ENCODE measurements around the gene UVRAG. TPM values are rescaled to one million over a fixed set of nuclear protein-coding genes. Genes with fewer than 3 reads are reported as not detected.

Gene UVRAG
- total and polyA plus RNA-seq, 2 of the 13 experiments (the other 11 are each of a cell fraction or from before 2014, with no cell fraction given) = 9.7 to 17.3 TPM

GRCh38 chr11:75802913-75803820 lies 11.8 kb upstream of the UVRAG start (continued):
- TF ChIP-seq ZNF580 (CRISPR knock-in tag; IDR thresholded peaks at IDR 0.05; ENCODE audit: borderline replicate concordance, low read depth) = 0 out of 2 replicates have a peak, but pooled peaks have one; percentile 34
- TF ChIP-seq HNF1B (CRISPR knock-in tag; IDR thresholded peaks at IDR 0.05) = peak; percentile 81
- TF ChIP-seq ZNF709 (CRISPR knock-in tag; IDR thresholded peaks at IDR 0.05) = no peak
- 0 out of 2 replicates have a peak, but pooled peaks have one; percentile 45 for TF ChIP-seq ZNF501 (CRISPR knock-in tag; IDR thresholded peaks at IDR 0.05)
- TF ChIP-seq ARID3A (IDR thresholded peaks at IDR 0.05; ENCODE audit: low read depth, low read length) = no peak
- no peak for TF ChIP-seq SP4 (CRISPR knock-in tag; IDR thresholded peaks at IDR 0.05)
- TF ChIP-seq HNRNPLL (IDR thresholded peaks at IDR 0.05; ENCODE audit: low read depth, low read length, poor library complexity, severe bottlenecking) = no peak
- TF ChIP-seq ZNF30 (CRISPR knock-in tag; IDR thresholded peaks at IDR 0.05) = no peak
- TF ChIP-seq PRDM4 (CRISPR knock-in tag; IDR thresholded peaks at IDR 0.05; ENCODE audit: borderline replicate concordance) = no peak
- TF ChIP-seq TEAD3 (CRISPR knock-in tag; optimal IDR thresholded peaks at IDR 0.05; ENCODE audit: borderline replicate concordance) = no peak
- peak; percentile 62 for TF ChIP-seq RXRB (CRISPR knock-in tag; IDR thresholded peaks at IDR 0.05; ENCODE audit: borderline replicate concordance)
- TF ChIP-seq KLF11 (CRISPR knock-in tag; IDR thresholded peaks at IDR 0.05) = no peak
- TF ChIP-seq NFAT5 (CRISPR knock-in tag; IDR thresholded peaks at IDR 0.05) = no peak
- TF ChIP-seq POLR2A (IDR thresholded peaks at IDR 0.05; ENCODE audit: insufficient read depth in 1 of 2, low read depth in 2 of 2, low read length in 2 of 2) = no peak
- no peak for TF ChIP-seq DNMT1 (CRISPR knock-in tag; IDR thresholded peaks at IDR 0.05)

Measured in HepG2 (cell line).